Neuron (in vitro differentiated cells): ENCODE measurements around the gene GEN1.
A peak's percentile ranks its signal among the peaks of the same experiment; 100 is the strongest.

Experiments used
- H2AFZ ChIP-seq: one replicate; pipeline ENCODE4 v1.6.1; 2013; ENCODE audit warnings: low read depth, mild to moderate bottlenecking, inconsistent platforms, low read length, moderate library complexity
- H3K27me3 ChIP-seq: one replicate; pipeline ENCODE4 v1.6.1; 2013; ENCODE audit warnings: low read length; ENCODE audit not compliant: insufficient read depth
- H3K36me3 ChIP-seq: one replicate; pipeline ENCODE4 v1.6.1; 2013; ENCODE audit warnings: low read length; ENCODE audit not compliant: insufficient read depth
- H3K4me1 ChIP-seq: one replicate; pipeline ENCODE4 v1.6.1; 2013; ENCODE audit warnings: low read length; ENCODE audit not compliant: insufficient read depth
- H3K4me3 ChIP-seq: 2 replicates; pipeline ENCODE4 v1.5.1; 2013; ENCODE audit warnings: mild to moderate bottlenecking, low read length, moderate library complexity
- H3K9me3 ChIP-seq: one replicate; pipeline ENCODE4 v1.6.1; 2013; ENCODE audit warnings: low read length

GEN1 gene

GRCh38 chr2:17736989-17737388, 16.9 kb upstream of the GEN1 start:
- no peak overlapping the region for H3K4me3 ChIP-seq
- H3K36me3 ChIP-seq, result peaks cover 55% of the 10 kb centered on the region
- no peaks in the 10 kb centered on the region for H3K27me3 ChIP-seq
- no peak overlapping the region for H2AFZ ChIP-seq
- no peaks in the 10 kb centered on the region for H3K9me3 ChIP-seq
- no peaks in the 10 kb centered on the region for H3K4me1 ChIP-seq

- no peaks in the 10 kb centered on the region for H3K27me3 ChIP-seq
- no peak overlapping the region for H3K4me3 ChIP-seq
- no peaks in the 10 kb centered on the region for H3K4me1 ChIP-seq
- no peaks in the 10 kb centered on the region for H3K9me3 ChIP-seq
- no peak overlapping the region for H2AFZ ChIP-seq
- peaks cover 58% of the 10 kb centered on the region for H3K36me3 ChIP-seq
Measured at GRCh38 chr2:17740203-17740602, 13.7 kb upstream of the GEN1 start.

DNA sequence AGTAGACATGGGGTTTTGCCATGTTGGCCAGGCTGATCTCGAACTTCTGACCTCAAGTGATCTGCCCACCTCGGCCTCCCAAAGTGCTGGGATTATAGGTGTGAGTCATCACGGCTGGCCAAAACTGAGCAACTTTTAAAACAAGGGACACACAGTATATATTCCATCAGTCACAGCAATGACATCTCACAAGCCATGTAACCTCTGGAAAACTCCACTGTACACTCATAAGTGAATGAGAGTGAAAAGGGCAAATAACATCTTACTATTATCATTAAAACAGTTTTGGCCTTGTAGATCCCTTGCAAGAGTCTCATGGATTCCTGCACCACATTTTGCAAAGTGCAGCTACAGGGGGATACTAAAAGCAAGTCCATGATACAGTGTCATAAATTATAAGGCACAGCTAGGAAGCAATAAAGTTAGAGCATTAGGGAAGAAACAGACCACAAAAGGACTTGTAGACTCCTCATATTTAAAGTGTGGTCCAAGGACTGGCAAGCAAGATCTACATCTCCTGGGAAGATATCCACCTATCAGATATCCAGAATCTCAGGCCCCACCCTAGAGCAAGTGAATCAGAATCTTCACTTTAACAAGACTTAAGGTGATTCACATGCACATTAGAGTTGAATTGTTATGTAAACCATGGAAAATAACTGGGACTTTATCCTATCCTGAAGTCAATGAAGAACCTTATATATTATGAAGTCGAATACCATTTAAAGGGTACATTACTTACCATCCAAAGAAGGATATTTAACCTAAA, 6.1 kb upstream of the GEN1 start:
- Histone ChIP-seq H3K9me3 (no peaks in the 10 kb centered on the region), H3K27me3 (no peaks in the 10 kb centered on the region), H3K4me3 (no peak overlapping the region), H3K36me3 (peaks cover 20% of the 10 kb centered on the region), H2AFZ (no peak overlapping the region), H3K4me1 (peaks cover 11% of the 10 kb centered on the region)

- Histone ChIP-seq H3K36me3 (peaks cover 18% of the 10 kb centered on the region), H2AFZ (no peak overlapping the region), H3K9me3 (no peaks in the 10 kb centered on the region), H3K4me1 (peaks cover 14% of the 10 kb centered on the region), H3K27me3 (no peaks in the 10 kb centered on the region), H3K4me3 (no peak overlapping the region)
Measured at GRCh38 chr2:17748745-17749144, 5.2 kb upstream of the GEN1 start.

DNA sequence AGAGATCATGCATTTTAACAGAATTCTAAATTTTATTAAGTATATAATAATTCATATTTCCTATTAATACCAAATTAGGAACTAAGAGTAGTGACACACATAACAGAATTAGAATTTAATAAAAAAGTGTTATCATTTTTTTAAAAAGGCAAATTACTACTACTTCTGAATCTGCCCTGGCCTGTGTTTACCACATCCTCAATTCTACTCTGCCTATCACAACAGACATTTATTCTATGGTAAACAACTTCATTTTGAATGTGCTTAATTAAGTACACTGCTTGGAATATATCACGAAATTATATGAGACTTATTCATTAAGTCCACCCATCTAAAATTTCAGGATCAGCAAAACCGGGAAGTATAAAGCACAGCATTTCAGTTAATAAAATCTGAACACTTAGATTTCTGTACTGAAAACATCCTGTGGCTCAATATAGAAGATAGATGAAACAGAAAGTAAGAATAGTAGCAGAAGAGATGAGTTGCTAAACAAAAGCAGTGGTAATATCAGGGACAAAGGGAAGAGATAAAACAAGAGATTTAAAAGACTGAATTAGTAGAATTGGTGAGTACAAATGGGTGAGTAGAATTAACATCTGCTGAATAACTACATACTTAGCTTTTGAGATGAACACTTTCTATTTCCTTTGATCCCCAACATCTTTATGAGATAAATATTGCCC, 4.0 kb upstream of the GEN1 start:
- H3K27me3 ChIP-seq, result no peaks in the 10 kb centered on the region

GRCh38 chr2:17752246-17752645, 1.7 kb upstream of the GEN1 start:
- Histone ChIP-seq H3K36me3 (no peaks in the 10 kb centered on the region), H3K4me1 (peaks cover 31% of the 10 kb centered on the region), H3K9me3 (no peaks in the 10 kb centered on the region), H2AFZ (no peak overlapping the region), H3K4me3 (peak overlapping the region; percentile 75), H3K27me3 (no peaks in the 10 kb centered on the region)

More for the DNA sequence above, 4.0 kb upstream of the GEN1 start:
- Histone ChIP-seq H3K4me3 (no peak overlapping the region), H3K36me3 (peaks cover 8% of the 10 kb centered on the region), H3K4me1 (peaks cover 16% of the 10 kb centered on the region), H3K9me3 (no peaks in the 10 kb centered on the region), H2AFZ (no peak overlapping the region)

DNA sequence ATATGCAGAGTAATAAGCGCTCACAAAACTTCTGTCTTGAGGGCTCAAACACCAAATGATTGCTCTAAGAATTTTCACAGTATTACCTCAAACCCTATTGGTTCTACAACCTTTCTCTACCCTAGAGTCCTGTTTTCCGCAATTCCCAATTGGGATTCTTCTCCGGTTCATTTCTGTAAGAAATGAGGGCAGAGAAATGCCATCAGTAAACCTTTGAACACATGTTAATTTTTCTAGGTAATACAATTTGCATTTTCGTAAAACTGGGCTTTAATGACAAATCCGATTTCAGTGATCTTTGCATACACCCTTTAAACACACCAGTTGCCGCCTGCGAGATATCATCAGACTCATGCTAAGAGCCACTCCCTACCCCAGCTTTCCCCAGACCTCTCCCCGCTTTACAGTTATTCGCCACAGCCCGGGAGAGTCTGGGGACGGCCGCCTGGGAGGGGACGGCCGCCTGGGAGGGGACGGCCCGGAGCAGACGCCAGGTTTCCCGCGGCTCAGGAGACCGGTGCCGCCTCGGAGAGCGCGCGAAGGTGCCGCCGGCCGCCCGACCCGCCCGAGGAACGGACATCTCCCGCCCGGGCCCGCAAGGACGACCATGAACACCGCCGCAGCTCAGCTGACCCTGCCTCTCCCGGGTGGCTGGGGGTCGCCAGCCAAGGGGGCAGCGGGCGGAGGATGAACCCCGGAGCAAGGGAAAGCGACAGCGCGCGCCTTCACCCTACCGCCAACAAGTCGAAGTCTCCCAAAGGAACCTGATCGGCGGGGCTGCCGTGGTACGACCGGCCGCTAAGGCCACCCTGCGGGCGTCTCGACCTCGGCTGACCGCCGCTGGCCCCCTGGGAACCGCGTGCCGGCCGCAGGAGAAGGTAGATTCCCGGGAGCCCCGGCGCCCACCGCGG, 791 bp upstream of the GEN1 start:
- Histone ChIP-seq H3K9me3 (no peaks in the 10 kb centered on the region), H3K27me3 (no peaks in the 10 kb centered on the region), H2AFZ (peak overlapping the region; percentile 96), H3K4me1 (peaks cover 31% of the 10 kb centered on the region), H3K36me3 (no peaks in the 10 kb centered on the region), H3K4me3 (peak overlapping the region; percentile 75)

GRCh38 chr2:17754773-17755425, 961 bp downstream of the GEN1 start:
- peak overlapping the region; percentile 75 for H3K4me3 ChIP-seq
- no peaks in the 10 kb centered on the region for H3K36me3 ChIP-seq
- peaks cover 31% of the 10 kb centered on the region for H3K4me1 ChIP-seq
- no peaks in the 10 kb centered on the region for H3K9me3 ChIP-seq
- H3K27me3 ChIP-seq, result no peaks in the 10 kb centered on the region
- H2AFZ ChIP-seq, result peak overlapping the region; percentile 96

- H3K4me3 ChIP-seq, result no peak overlapping the region
- H2AFZ ChIP-seq, result no peak overlapping the region
- H3K4me1 ChIP-seq, result peaks cover 31% of the 10 kb centered on the region
- H3K9me3 ChIP-seq, result no peaks in the 10 kb centered on the region
- H3K36me3 ChIP-seq, result peaks cover 5% of the 10 kb centered on the region
- no peaks in the 10 kb centered on the region for H3K27me3 ChIP-seq
Measured at GRCh38 chr2:17756668-17757067, 2.7 kb downstream of the GEN1 start.

DNA sequence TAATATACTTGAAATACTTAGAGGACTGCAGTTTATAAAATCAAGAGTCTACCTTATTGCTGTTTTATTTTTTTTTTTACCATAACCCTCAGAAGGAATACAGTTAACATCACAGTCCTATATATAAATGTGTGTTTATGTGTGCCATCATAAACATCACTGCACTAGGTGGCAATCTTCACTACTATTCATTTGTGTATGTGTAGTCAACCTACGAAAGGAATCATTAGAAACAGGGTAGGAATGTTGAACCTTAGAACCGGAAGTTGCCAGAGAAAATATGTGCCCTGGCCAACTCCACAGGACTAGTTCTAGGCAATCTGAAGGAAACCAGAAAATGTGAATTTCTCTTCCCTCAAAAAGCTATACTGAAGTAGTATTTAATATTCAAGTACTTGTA, 3.4 kb downstream of the GEN1 start:
- Histone ChIP-seq H3K36me3 (peaks cover 7% of the 10 kb centered on the region), H3K9me3 (no peaks in the 10 kb centered on the region)

DNA sequence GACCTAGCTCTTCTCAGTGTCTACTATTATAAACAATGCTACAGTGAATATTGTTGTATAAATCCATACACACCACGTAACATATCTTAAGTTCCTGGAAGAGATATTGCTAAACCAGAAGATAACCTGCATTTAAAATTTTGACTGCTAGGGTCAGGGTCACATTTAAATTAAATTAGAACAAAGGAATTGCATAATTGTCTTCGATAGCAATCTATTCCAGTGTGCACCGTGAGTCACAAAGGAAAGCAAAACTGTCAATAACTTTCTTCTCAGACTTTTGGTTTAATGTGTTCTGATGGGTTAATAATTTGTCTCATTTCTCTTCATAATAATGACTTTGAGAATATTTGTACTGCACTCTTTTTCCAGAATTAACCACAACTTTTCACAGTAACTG, 4.2 kb downstream of the GEN1 start:
- Histone ChIP-seq H3K4me1 (peaks cover 18% of the 10 kb centered on the region), H3K4me3 (no peak overlapping the region), H3K27me3 (no peaks in the 10 kb centered on the region), H2AFZ (no peak overlapping the region), H3K9me3 (no peaks in the 10 kb centered on the region), H3K36me3 (peaks cover 9% of the 10 kb centered on the region)

More for the DNA sequence above, 3.4 kb downstream of the GEN1 start:
- Histone ChIP-seq H3K4me1 (peaks cover 26% of the 10 kb centered on the region), H3K27me3 (no peaks in the 10 kb centered on the region), H2AFZ (no peak overlapping the region), H3K4me3 (no peak overlapping the region)

DNA sequence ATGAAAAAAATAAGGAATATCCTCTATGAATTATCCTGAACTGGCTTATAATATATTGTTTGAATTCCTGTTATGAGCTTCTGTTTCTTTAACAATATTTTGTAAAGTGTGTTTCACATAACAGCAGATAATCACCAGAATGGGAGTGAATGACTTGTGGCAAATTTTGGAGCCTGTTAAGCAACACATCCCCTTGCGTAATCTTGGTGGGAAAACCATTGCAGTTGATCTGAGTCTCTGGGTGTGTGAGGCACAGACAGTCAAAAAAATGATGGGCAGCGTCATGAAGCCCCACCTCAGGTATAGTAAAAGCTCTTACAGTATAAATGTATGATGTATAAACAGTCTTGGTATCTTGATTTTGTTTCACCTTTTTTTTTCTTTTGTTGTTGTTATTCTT, 5.9 kb downstream of the GEN1 start:
- no peak overlapping the region for H2AFZ ChIP-seq
- H3K4me3 ChIP-seq, result no peak overlapping the region
- H3K9me3 ChIP-seq, result no peaks in the 10 kb centered on the region
- peaks cover 16% of the 10 kb centered on the region for H3K4me1 ChIP-seq
- no peaks in the 10 kb centered on the region for H3K27me3 ChIP-seq
- peaks cover 18% of the 10 kb centered on the region for H3K36me3 ChIP-seq
